ENCODE measurements around the gene RSPH9. TPM values are rescaled to one million over a fixed set of nuclear protein-coding genes. Genes with fewer than 3 reads are reported as not detected.

The RSPH9 gene
- total RNA-seq, 1 donor from 2014 or later, result 0.30 TPM

DNA sequence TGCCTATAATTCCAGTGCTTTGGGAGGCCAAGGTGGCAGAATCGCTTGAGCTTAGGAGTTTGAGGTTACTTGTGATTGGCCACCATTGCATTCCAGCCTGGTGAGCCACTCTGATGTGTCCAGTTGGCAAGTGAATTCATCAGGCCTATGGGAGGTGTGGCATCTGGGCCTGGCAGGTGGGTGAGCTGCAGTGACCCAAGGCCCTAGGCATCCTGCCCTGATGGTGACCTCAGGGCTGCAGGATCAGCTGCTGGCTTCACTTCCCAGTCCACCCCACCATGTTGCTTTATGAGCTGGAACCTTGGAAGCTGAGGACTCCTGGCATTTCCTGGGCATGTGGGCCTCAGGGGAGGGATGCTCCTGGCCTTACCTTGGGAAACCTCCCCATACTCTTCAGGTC lies 20.5 kb downstream of the RSPH9 start:
- Histone ChIP-seq H3K27ac (ENCODE audit: low read depth, low read length) (no peak overlapping the region), H3K27me3 (ENCODE audit: insufficient read depth, low read length) (no peaks in the 10 kb centered on the region), H3K4me2 (ENCODE audit: low read length) (no peak overlapping the region), H2AFZ (ENCODE audit: low read depth, low read length) (no peak overlapping the region), H3K9me3 (ENCODE audit: insufficient read depth, low read depth, low read length) (peaks cover 4% of the 10 kb centered on the region), H3K79me2 (ENCODE audit: insufficient read depth, low read length) (no peaks in the 10 kb centered on the region), H4K20me1 (ENCODE audit: insufficient read depth, low read length) (peaks cover 7% of the 10 kb centered on the region), H3K4me3 (ENCODE audit: insufficient read depth, low read depth, low read length) (no peak overlapping the region), H3K36me3 (ENCODE audit: insufficient read depth, low read length) (no peaks in the 10 kb centered on the region), H3K4me1 (ENCODE audit: insufficient read depth, low read length) (peaks cover 16% of the 10 kb centered on the region), H3K9ac (ENCODE audit: low read length) (no peak overlapping the region)
- DNase-seq (ENCODE audit: low read depth) (peak; percentile 16), FAIRE-seq (no peak)
- H3K4me3 Mint-ChIP-seq (ENCODE audit: unreplicated experiment), result no peak overlapping the region
- peaks cover 3% of the 10 kb centered on the region for H3K27me3 Mint-ChIP-seq (ENCODE audit: low read depth, unreplicated experiment)
- peaks cover 10% of the 10 kb centered on the region for H3K9me3 Mint-ChIP-seq (ENCODE audit: unreplicated experiment)
- TF ChIP-seq, protein P1, sequence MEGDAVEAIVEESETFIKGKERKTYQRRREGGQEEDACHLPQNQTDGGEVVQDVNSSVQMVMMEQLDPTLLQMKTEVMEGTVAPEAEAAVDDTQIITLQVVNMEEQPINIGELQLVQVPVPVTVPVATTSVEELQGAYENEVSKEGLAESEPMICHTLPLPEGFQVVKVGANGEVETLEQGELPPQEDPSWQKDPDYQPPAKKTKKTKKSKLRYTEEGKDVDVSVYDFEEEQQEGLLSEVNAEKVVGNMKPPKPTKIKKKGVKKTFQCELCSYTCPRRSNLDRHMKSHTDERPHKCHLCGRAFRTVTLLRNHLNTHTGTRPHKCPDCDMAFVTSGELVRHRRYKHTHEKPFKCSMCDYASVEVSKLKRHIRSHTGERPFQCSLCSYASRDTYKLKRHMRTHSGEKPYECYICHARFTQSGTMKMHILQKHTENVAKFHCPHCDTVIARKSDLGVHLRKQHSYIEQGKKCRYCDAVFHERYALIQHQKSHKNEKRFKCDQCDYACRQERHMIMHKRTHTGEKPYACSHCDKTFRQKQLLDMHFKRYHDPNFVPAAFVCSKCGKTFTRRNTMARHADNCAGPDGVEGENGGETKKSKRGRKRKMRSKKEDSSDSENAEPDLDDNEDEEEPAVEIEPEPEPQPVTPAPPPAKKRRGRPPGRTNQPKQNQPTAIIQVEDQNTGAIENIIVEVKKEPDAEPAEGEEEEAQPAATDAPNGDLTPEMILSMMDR (IDR thresholded peaks at IDR 0.05; ENCODE audit: insufficient read depth, low read depth, low read length), result no peak
- TF ChIP-seq EZH2 (IDR thresholded peaks at IDR 0.05; ENCODE audit: insufficient read depth, low read length), result no peak
- no peak overlapping the region for H3K27ac Mint-ChIP-seq (ENCODE audit: unreplicated experiment)
- peaks cover 27% of the 10 kb centered on the region for H3K4me1 Mint-ChIP-seq (ENCODE audit: low read depth, unreplicated experiment)
- peaks cover 7% of the 10 kb centered on the region for H3K36me3 Mint-ChIP-seq (ENCODE audit: low read depth, unreplicated experiment)

DNA sequence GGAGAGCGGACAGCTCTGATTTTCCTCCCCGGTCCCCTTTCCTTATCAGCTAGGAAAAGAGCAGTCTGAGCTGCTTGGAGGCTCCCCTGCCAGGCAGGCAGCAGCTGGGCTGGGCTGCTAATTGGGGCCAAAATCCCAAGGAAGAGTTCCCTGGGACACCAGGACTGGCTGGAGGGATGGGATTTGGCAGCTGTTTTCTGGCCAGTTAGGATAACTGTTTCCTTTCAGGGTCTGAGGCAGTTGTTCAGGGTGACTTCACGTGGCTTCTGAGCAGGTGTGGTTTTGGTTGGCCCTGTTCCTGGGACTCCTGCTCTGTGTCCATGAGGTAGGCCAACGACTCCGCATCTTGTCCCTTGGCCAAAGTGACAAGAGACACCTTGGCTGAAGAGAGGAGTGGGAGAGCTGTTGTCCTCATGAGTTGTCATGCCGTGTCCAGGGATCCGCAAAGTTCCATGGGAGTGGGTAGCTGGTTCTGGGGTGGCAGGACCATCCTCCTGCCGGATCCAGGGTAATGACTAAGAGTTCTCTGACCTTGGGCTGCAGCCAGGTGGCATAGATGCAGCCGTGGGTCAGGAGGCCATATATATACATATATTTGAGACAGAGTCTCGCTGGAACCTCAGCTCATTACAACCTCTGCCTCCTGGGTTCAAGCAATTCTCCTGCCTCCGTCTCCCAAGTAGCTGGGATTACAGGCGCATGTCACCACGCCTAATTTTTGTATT lies 21.5 kb downstream of the RSPH9 start:
- Histone ChIP-seq H3K4me1 (ENCODE audit: insufficient read depth, low read length) (peaks cover 16% of the 10 kb centered on the region), H3K27ac (ENCODE audit: low read depth, low read length) (no peak overlapping the region), H3K36me3 (ENCODE audit: insufficient read depth, low read length) (peaks cover 2% of the 10 kb centered on the region), H2AFZ (ENCODE audit: low read depth, low read length) (no peak overlapping the region), H3K4me2 (ENCODE audit: low read length) (no peak overlapping the region), H4K20me1 (ENCODE audit: insufficient read depth, low read length) (peaks cover 7% of the 10 kb centered on the region), H3K9me3 (ENCODE audit: insufficient read depth, low read depth, low read length) (no peaks in the 10 kb centered on the region), H3K79me2 (ENCODE audit: insufficient read depth, low read length) (no peaks in the 10 kb centered on the region), H3K9ac (ENCODE audit: low read length) (no peak overlapping the region), H3K27me3 (ENCODE audit: insufficient read depth, low read length) (no peaks in the 10 kb centered on the region), H3K4me3 (ENCODE audit: insufficient read depth, low read depth, low read length) (no peak overlapping the region)
- FAIRE-seq (no peak), DNase-seq (ENCODE audit: low read depth) (no peak)
- peaks cover 3% of the 10 kb centered on the region for H3K27me3 Mint-ChIP-seq (ENCODE audit: low read depth, unreplicated experiment)
- H3K27ac Mint-ChIP-seq (ENCODE audit: unreplicated experiment), result no peak overlapping the region
- peaks cover 27% of the 10 kb centered on the region for H3K4me1 Mint-ChIP-seq (ENCODE audit: low read depth, unreplicated experiment)
- no peak overlapping the region for H3K4me3 Mint-ChIP-seq (ENCODE audit: unreplicated experiment)
- TF ChIP-seq, protein P1 (IDR thresholded peaks at IDR 0.05; ENCODE audit: insufficient read depth, low read depth, low read length), result no peak
- TF ChIP-seq EZH2 (IDR thresholded peaks at IDR 0.05; ENCODE audit: insufficient read depth, low read length), result no peak
- H3K36me3 Mint-ChIP-seq (ENCODE audit: low read depth, unreplicated experiment), result peaks cover 5% of the 10 kb centered on the region
- peaks cover 4% of the 10 kb centered on the region for H3K9me3 Mint-ChIP-seq (ENCODE audit: unreplicated experiment)
